Measurements from ENCODE around the gene EXOSC3. TPM values are rescaled to one million over a fixed set of nuclear protein-coding genes. Genes with fewer than 3 reads are reported as not detected.
A peak's percentile ranks its signal among the peaks of the same experiment; 100 is the strongest.
"Not testable (repeated sequence)": the region's sequence is repeated elsewhere in the genome, so short reads cannot be mapped to it uniquely, and the experiment has no call there.

The EXOSC3 gene
- total and polyA plus RNA-seq, 7 donors = 12.9 to 48.9 (median 18.3) TPM

DNA sequence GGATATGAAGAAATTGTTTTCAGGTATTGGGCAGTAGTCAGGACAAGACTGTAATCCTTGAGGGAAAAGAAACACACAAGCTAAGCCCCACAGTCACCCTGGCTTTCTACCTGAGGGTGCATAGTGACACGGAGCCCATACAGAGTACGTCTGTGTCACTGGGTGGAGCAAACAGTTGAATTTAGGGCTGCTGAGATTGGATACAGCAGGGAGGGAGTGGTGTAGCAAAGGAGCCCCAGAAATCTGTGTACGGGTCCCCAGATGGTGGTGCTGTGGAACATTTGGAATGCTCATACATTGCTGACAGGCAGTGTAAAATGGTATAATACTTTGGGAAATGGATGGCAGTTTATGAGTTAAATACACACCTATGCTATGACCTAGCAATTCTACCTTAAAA is 26.1 kb downstream of the EXOSC3 start:
- intact Hi-C loops (cut with DNase I) = no loop called here
- H3K4me3 ChIP-seq = no peak overlapping the region
- 72 to 86% (median 72%) methylated on average over 3 of the region's 3 CpGs for WGBS, 3 donors
- H3K9me3 ChIP-seq = no peaks in the 10 kb centered on the region
- H3K27ac ChIP-seq = no peak overlapping the region
- DNase-seq (no peak), ATAC-seq (no peak)
- H3K4me1 ChIP-seq = no peaks in the 10 kb centered on the region
- H3K36me3 ChIP-seq (ENCODE audit: insufficient read depth in 1 of 2, low read depth in 1 of 2) = peaks cover 0 to 22% of the 10 kb centered on the region in 2 donors
- H3K27me3 ChIP-seq (ENCODE audit: insufficient read depth in 3 of 3, low read length in 2 of 3) = no peaks in the 10 kb centered on the region
- no peak for TF ChIP-seq CTCF (IDR thresholded peaks at IDR 0.05)

- H3K4me3 ChIP-seq = peak within 1 kb of the TSS; percentile 86
- intact Hi-C loops (cut with DNase I) = loop anchor here in 1 of 2 donors (5.0 kb wide), 1 partner anchor 49 kb away; the partner anchor contains the start of gene DCAF10
- peak; percentile 72 to 82 for DNase-seq
- peak within 1 kb of the TSS; percentile 86 for H3K27ac ChIP-seq
- 2 to 3% (median 3%) methylated on average over 37 to 40 of the region's 40 CpGs for WGBS, 3 donors
- peak; percentile 84 to 98 (median 93) for ATAC-seq
- no peaks in the 10 kb centered on the region for H3K9me3 ChIP-seq
- no peak for TF ChIP-seq CTCF (IDR thresholded peaks at IDR 0.05)
- no peaks in the 10 kb centered on the region for H3K27me3 ChIP-seq (ENCODE audit: insufficient read depth in 3 of 3, low read length in 2 of 3)
- H3K36me3 ChIP-seq (ENCODE audit: insufficient read depth in 1 of 2, low read depth in 1 of 2) = peaks cover 0 to 8% of the 10 kb centered on the region in 2 donors
- H3K4me1 ChIP-seq = no peaks in the 10 kb centered on the region
Observed at GRCh38 chr9:37753489-37754190, 31.2 kb downstream of the EXOSC3 start, which contains the start of gene TRMT10B. Gene TRMT10B (plus strand): TSS chr9:37753805. CDS start chr9:37761932, 8,127 bp downstream.

DNA sequence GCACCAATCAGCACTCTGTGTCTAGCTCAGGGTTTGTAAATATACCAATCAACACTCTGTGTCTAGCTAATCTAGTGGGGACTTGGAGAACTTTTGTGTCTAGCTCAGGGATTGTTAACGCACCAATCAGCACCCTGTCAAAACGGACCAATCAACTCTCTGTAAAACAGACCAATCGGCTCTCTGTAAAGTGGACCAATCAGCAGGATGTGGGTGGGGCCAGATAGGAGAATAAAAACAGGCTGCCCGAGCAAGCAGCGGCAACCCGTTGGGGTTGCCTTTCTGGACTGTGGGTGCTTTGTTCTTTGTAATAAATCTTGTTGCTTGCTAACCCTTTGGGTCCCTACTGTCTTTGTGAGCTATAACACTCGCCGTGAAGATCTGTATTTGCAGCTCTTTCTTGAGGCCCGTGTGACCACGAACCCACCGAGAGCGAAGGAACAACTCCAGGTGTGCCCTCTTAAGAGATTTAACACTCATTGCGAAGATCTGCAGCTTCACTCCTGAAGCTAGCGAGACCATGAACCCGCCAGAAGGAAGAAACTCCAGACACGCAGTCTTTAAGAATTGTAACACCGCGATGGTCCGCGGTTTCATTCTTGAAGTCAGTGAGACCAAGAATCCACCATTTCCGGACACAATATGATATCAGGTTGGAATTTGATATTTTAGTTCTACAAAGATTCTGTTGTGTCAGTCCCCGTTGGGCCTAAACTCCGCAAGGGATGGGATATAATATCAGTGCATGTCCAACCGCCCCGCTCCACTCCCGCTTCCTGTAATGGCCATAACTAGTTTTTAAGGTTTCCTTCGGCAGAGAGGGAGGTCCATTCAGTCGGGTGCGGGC is 32.0 kb downstream of the EXOSC3 start:
- no peak for DNase-seq
- no peaks in the 10 kb centered on the region for H3K27me3 ChIP-seq (ENCODE audit: insufficient read depth in 3 of 3, low read length in 2 of 3)
- H3K27ac ChIP-seq = peak overlapping the region; percentile 86
- intact Hi-C loops (cut with DNase I) = loop anchor here in 1 of 2 donors (5.0 kb wide), 1 partner anchor 49 kb away; the partner anchor contains the start of gene DCAF10
- 90 to 93% (median 90%) methylated on average over 29 of the region's 29 CpGs for WGBS, 3 donors
- H3K4me3 ChIP-seq = peak overlapping the region; percentile 86
- no peak for TF ChIP-seq CTCF (IDR thresholded peaks at IDR 0.05)
- H3K9me3 ChIP-seq = no peaks in the 10 kb centered on the region
- ATAC-seq = no peak
- peaks cover 0 to 8% of the 10 kb centered on the region in 2 donors for H3K36me3 ChIP-seq (ENCODE audit: insufficient read depth in 1 of 2, low read depth in 1 of 2)
- H3K4me1 ChIP-seq = no peaks in the 10 kb centered on the region

GRCh38 chr9:37752112-37752511 is 32.8 kb downstream of the EXOSC3 start:
- DNase-seq; H3K27me3 ChIP-seq (ENCODE audit: insufficient read depth in 3 of 3, low read length in 2 of 3); H3K27ac ChIP-seq; H3K36me3 ChIP-seq (ENCODE audit: insufficient read depth in 1 of 2, low read depth in 1 of 2); ATAC-seq; H3K4me1 ChIP-seq; H3K4me3 ChIP-seq; H3K9me3 ChIP-seq: not testable (repeated sequence)
- intact Hi-C loops (cut with DNase I) = loop anchor here in 1 of 2 donors (5.0 kb wide), 1 partner anchor 50 kb away; the partner anchor contains the start of gene DCAF10
- 91 to 97% (median 95%) methylated on average over 8 to 13 of the region's 13 CpGs for WGBS, 3 donors

DNA sequence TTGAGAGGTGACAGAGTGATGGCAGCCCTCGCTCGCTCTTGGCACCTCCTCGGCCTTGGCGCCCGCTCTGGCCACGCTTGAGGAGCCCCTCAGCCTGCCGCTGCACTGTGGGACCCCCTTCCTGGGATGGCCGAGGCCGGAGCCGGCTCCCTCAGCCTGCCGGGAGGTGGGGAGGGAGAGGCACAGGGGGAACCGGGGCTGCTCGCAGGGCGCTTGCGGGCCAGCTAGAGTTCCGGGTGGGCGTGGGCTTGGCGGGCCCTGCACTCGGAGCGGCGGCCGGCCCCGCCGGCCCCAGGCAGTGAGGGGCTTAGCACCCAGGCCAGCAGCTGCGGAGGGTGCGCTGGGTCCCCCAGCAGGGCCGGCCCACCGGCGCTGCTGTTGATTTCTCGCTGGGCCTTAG is 33.2 kb downstream of the EXOSC3 start:
- not testable (repeated sequence) for H3K27ac ChIP-seq; H3K9me3 ChIP-seq; ATAC-seq; H3K36me3 ChIP-seq (ENCODE audit: insufficient read depth in 1 of 2, low read depth in 1 of 2); H3K4me1 ChIP-seq; DNase-seq; H3K4me3 ChIP-seq; H3K27me3 ChIP-seq (ENCODE audit: insufficient read depth in 3 of 3, low read length in 2 of 3)
- intact Hi-C loops (cut with DNase I) = loop anchor here in 1 of 2 donors (5.0 kb wide), 1 partner anchor 51 kb away; the partner anchor contains the start of gene DCAF10
- 87 to 96% (median 95%) methylated on average over 13 to 30 of the region's 30 CpGs for WGBS, 3 donors
